Activated CD8-positive, alpha-beta T cell treated with anti-CD3 and anti-CD28 coated beads for 36 hours (primary cell): ENCODE data around the gene PRSS33. TPM values are rescaled to one million over a fixed set of nuclear protein-coding genes. Genes with fewer than 3 reads are reported as not detected.

Source experiments
- ATAC-seq: fragments of 200-7000 bp; cut with Tn5 transposase; one replicate; pipeline ENCODE4 v1.10.0; 2021; ENCODE audit warnings: mild to moderate bottlenecking, moderate library complexity
- CTCF ChIA-PET: fragments of 350-600 bp; sonication (Branson Sonifier 250); formaldehyde crosslinking; loops from one replicate; lab custom pipeline; 2021; ENCODE audit warnings: antibody characterized with exemption; lab: Charles Lee
- POLR2A ChIA-PET: fragments of 350-600 bp; sonication (Branson Sonifier 250); formaldehyde crosslinking; loops from one replicate; lab custom pipeline; 2021; ENCODE audit warnings: antibody characterized with exemption; lab: Charles Lee
- DNase-seq: peaks from one replicate; pipeline ENCODE4 v3.0.0-alpha.2; 2020
- H3K27ac Mint-ChIP-seq: one replicate; pipeline ENCODE4 v1.8.0; 2021; ENCODE audit warnings: mild to moderate bottlenecking, mixed read lengths
- H3K27me3 Mint-ChIP-seq: one replicate; pipeline ENCODE4 v1.8.0; 2021; ENCODE audit warnings: mixed read lengths
- H3K36me3 Mint-ChIP-seq: one replicate; pipeline ENCODE4 v1.8.0; 2021; ENCODE audit warnings: low read depth, mixed read lengths
- H3K4me1 Mint-ChIP-seq: one replicate; pipeline ENCODE4 v1.8.0; 2021; ENCODE audit warnings: low read depth, mixed read lengths
- H3K4me3 Mint-ChIP-seq: one replicate; pipeline ENCODE4 v1.8.0; 2021; ENCODE audit warnings: mild to moderate bottlenecking, moderate library complexity, mixed read lengths
- H3K9me3 Mint-ChIP-seq: one replicate; pipeline ENCODE4 v1.8.0; 2021; ENCODE audit warnings: mixed read lengths
- intact Hi-C: fragments of 100-400 bp; cut with micrococcal nuclease; formaldehyde crosslinking; loops from one replicate; pipeline ENCODE4 v1.10.0; 2022
- total RNA-seq, 2 experiments: library from RNA; stranded (reverse); gene quantifications; one replicate each; pipeline ENCODE4 v1.2.3, GENCODE V29; 2021
- TF ChIP-seq, protein P1 (sequence below): fragments of 200-600 bp; IDR thresholded peaks from one replicate; pipeline ENCODE4 v1.8.0; 2022; ENCODE audit warnings: antibody characterized with exemption, mild to moderate bottlenecking

The PRSS33 gene
- total RNA-seq, 2 experiments from 2014 or later = 0.29 TPM; not detected in 1

DNA sequence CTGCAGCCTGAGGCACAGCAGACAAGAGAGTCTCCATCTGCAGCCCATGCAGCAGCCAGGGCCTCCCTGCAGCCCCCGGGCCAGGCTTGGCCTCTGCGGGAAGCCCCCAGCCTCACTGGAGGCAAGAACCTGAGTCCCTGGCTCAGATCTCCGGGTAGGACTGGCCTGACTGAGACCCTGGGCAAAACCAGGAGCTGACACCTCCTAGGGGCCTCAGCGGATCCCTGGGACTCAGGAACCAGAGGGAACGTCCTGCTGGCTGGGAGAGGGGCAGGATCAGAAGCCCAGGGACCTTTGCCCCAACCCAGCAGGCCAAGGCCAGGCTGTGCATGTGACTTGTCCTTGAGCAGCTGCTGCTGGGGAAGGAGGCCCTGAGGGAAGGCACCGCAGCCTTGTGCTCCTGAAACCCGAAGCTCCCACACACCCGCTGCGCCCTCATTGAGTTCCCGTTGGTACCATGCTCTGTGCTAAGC, 28.0 kb upstream of the PRSS33 start:
- Mint-ChIP-seq H3K27ac (no peak overlapping the region), H3K9me3 (no peaks in the 10 kb centered on the region), H3K27me3 (peaks cover 6% of the 10 kb centered on the region), H3K4me1 (no peaks in the 10 kb centered on the region), H3K36me3 (no peaks in the 10 kb centered on the region), H3K4me3 (no peak overlapping the region)
- CTCF ChIA-PET = no interaction called here
- TF ChIP-seq, protein P1, sequence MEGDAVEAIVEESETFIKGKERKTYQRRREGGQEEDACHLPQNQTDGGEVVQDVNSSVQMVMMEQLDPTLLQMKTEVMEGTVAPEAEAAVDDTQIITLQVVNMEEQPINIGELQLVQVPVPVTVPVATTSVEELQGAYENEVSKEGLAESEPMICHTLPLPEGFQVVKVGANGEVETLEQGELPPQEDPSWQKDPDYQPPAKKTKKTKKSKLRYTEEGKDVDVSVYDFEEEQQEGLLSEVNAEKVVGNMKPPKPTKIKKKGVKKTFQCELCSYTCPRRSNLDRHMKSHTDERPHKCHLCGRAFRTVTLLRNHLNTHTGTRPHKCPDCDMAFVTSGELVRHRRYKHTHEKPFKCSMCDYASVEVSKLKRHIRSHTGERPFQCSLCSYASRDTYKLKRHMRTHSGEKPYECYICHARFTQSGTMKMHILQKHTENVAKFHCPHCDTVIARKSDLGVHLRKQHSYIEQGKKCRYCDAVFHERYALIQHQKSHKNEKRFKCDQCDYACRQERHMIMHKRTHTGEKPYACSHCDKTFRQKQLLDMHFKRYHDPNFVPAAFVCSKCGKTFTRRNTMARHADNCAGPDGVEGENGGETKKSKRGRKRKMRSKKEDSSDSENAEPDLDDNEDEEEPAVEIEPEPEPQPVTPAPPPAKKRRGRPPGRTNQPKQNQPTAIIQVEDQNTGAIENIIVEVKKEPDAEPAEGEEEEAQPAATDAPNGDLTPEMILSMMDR = no peak
- no peak for DNase-seq
- intact Hi-C loops = no loop called here
- ATAC-seq = no peak
- POLR2A ChIA-PET = interaction anchor here (0.6 kb wide), 1 partner anchor 39 kb away, joined by 3 read pairs; no protein-coding TSS in a partner anchor

GRCh38 chr16:2814551-2815298, 27.4 kb upstream of the PRSS33 start:
- DNase-seq (no peak), ATAC-seq (no peak)
- Mint-ChIP-seq H3K27ac (no peak overlapping the region), H3K36me3 (no peaks in the 10 kb centered on the region), H3K27me3 (peaks cover 9% of the 10 kb centered on the region), H3K9me3 (no peaks in the 10 kb centered on the region), H3K4me3 (no peak overlapping the region), H3K4me1 (no peaks in the 10 kb centered on the region)
- TF ChIP-seq, protein P1 = no peak
- ChIA-PET POLR2A (interaction anchor here (0.6 kb wide), 1 partner anchor 38 kb away, joined by 3 read pairs; no protein-coding TSS in a partner anchor), CTCF (interaction anchor here (1.3 kb wide), 1 partner anchor 9 kb away, joined by 3 read pairs; no protein-coding TSS in a partner anchor)
- intact Hi-C loops = no loop called here

GRCh38 chr16:2813771-2814221, 26.4 kb upstream of the PRSS33 start:
- Mint-ChIP-seq H3K36me3 (no peaks in the 10 kb centered on the region), H3K27ac (no peak overlapping the region), H3K4me1 (no peaks in the 10 kb centered on the region), H3K4me3 (no peak overlapping the region), H3K27me3 (peaks cover 9% of the 10 kb centered on the region), H3K9me3 (no peaks in the 10 kb centered on the region)
- DNase-seq = no peak
- ATAC-seq = no peak
- ChIA-PET POLR2A (no interaction called here), CTCF (interaction anchor here (1.3 kb wide), 1 partner anchor 10 kb away, joined by 3 read pairs; no protein-coding TSS in a partner anchor)
- intact Hi-C loops = no loop called here
- TF ChIP-seq, protein P1 = no peak

DNA sequence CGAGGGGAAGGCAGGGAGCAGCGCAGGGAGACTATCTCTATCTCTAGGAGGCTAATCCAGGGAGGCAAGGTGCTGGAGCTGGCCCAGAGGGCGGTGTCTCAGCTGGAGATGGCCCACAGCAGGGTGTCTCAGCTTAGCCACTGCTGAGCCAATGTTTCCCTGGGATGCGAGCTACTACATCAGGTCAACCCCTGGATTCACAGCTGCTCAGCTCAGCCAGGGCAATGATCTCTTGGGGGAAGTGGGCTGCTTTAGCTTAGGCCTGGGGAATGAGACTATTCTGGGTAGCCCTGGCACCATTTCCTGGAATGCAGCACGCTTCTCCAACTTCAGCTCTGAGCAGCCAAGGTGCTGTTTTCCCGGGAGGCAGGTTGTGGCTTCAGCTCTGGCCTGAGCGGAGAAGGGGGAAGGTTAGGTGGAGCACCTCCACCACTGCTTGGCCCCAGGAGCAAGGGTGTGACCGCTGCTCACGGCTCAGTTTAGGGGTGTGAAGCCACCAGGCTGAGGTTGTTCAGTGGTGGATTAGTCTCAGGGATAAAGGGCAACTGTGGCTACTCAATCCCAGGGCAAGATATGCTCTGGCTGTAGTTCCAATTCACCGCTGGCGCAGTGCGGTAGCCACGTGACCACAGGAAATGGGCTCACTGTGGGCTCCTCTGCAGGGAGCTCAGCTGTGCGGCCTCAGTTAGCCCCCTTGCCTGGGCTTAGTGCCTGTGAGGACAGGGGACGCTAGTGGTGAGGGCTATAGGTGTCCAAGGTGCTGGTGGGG, 24.5 kb upstream of the PRSS33 start:
- no peak overlapping the region for H3K27ac Mint-ChIP-seq
- CTCF ChIA-PET = interaction anchor here (0.6 to 1.2 kb wide), 2 partner anchors 57 to 192 kb away, joined by 3 to 5 read pairs; no protein-coding TSS in a partner anchor
- H3K4me1 Mint-ChIP-seq = no peaks in the 10 kb centered on the region
- ATAC-seq = no peak
- peaks cover 11% of the 10 kb centered on the region for H3K27me3 Mint-ChIP-seq
- H3K4me3 Mint-ChIP-seq = no peak overlapping the region
- H3K36me3 Mint-ChIP-seq = no peaks in the 10 kb centered on the region
- no peak for DNase-seq
- no peaks in the 10 kb centered on the region for H3K9me3 Mint-ChIP-seq
- POLR2A ChIA-PET = interaction anchor here (0.6 kb wide), 1 partner anchor 76 kb away, joined by 4 read pairs; no protein-coding TSS in a partner anchor
- intact Hi-C loops = no loop called here
- TF ChIP-seq, protein P1 = no peak
